ENCODE measurements around the gene HLA-DQB1.
"Not testable (repeated sequence)": the region's sequence is repeated elsewhere in the genome, so short reads cannot be mapped to it uniquely, and the experiment has no call there.

HLA-DQB1 gene

GRCh38 chr6:32666420-32667300, at the start of gene HLA-DQB1:
HLA-DQB1 (minus strand) TSS chr6:32666657; CDS start chr6:32666607, 50 bp downstream.
- no peak within 1 kb of the TSS for H3K4me3 ChIP-seq (ENCODE audit: low read length)
- DNase-seq (ENCODE audit: low read depth), result peak; percentile 2
- no peak for TF ChIP-seq CTCF (conservative IDR thresholded peaks at IDR 0.05; ENCODE audit: low read depth, low read length)

GRCh38 chr6:32713241-32713640, 46.8 kb upstream of the HLA-DQB1 start:
- no peak for TF ChIP-seq CTCF (conservative IDR thresholded peaks at IDR 0.05; ENCODE audit: low read depth, low read length)
- DNase-seq (ENCODE audit: low read depth), result no peak
- no peak overlapping the region for H3K4me3 ChIP-seq (ENCODE audit: low read length)

GRCh38 chr6:32709625-32710024, 43.2 kb upstream of the HLA-DQB1 start:
- H3K4me3 ChIP-seq (ENCODE audit: low read length), result no peak overlapping the region
- no peak for DNase-seq (ENCODE audit: low read depth)
- no peak for TF ChIP-seq CTCF (conservative IDR thresholded peaks at IDR 0.05; ENCODE audit: low read depth, low read length)

GRCh38 chr6:32705164-32705563, 38.7 kb upstream of the HLA-DQB1 start:
- DNase-seq (ENCODE audit: low read depth); H3K4me3 ChIP-seq (ENCODE audit: low read length): not testable (repeated sequence)

GRCh38 chr6:32703347-32703746, 36.9 kb upstream of the HLA-DQB1 start:
- no peak for TF ChIP-seq CTCF (conservative IDR thresholded peaks at IDR 0.05; ENCODE audit: low read depth, low read length)

GRCh38 chr6:32700391-32701040, 34.1 kb upstream of the HLA-DQB1 start:
- DNase-seq (ENCODE audit: low read depth), result peak; percentile 9
- TF ChIP-seq CTCF (conservative IDR thresholded peaks at IDR 0.05; ENCODE audit: low read depth, low read length), result peak; percentile 79
- H3K4me3 ChIP-seq (ENCODE audit: low read length), result no peak overlapping the region

More at GRCh38 chr6:32703347-32703746, 36.9 kb upstream of the HLA-DQB1 start:
- no peak overlapping the region for H3K4me3 ChIP-seq (ENCODE audit: low read length)
- no peak for DNase-seq (ENCODE audit: low read depth)

- H3K4me3 ChIP-seq (ENCODE audit: low read length), result no peak overlapping the region
- TF ChIP-seq CTCF (conservative IDR thresholded peaks at IDR 0.05; ENCODE audit: low read depth, low read length), result no peak
- no peak for DNase-seq (ENCODE audit: low read depth)
Measured at GRCh38 chr6:32697031-32697430, 30.6 kb upstream of the HLA-DQB1 start.
